Measurements from ENCODE around the gene NHEJ1.

NHEJ1 gene

GRCh38 chr2:219026946-219027345, 133.7 kb downstream of the NHEJ1 start:
- no peak for DNase-seq

- DNase-seq = no peak
Measured at GRCh38 chr2:219025637-219026585, 134.7 kb downstream of the NHEJ1 start.

Data from activated naive CD4-positive, alpha-beta T cell treated with Interleukin-2 at 50 U/mL for 16 hours (primary cell).